ENCODE data around the gene SEMA4D.

GRCh38 chr9:89384783-89385182 lies 113.1 kb downstream of the SEMA4D start:
- TF ChIP-seq CTCF (IDR thresholded peaks at IDR 0.05; ENCODE audit: low read depth, low read length) (no peak), POLR2A (IDR thresholded peaks at IDR 0.05; ENCODE audit: extremely low read depth, insufficient read length) (no peak), MAX (IDR thresholded peaks at IDR 0.05; ENCODE audit: low read depth, low read length) (no peak)

Measured in NB4 (cell line).